ENCODE measurements around the gene SGPL1.

SGPL1 gene

GRCh38 chr10:70780772-70781171 lies 35.0 kb upstream of the SGPL1 start:
- DNase-seq (ENCODE audit: low read depth in 2 of 2) = no peak

GRCh38 chr10:70781461-70782051 lies 34.2 kb upstream of the SGPL1 start:
- no peak for DNase-seq (ENCODE audit: low read depth in 2 of 2)

GRCh38 chr10:70782086-70782745 lies 33.5 kb upstream of the SGPL1 start:
- no peak for DNase-seq (ENCODE audit: low read depth in 2 of 2)

- no peak for DNase-seq (ENCODE audit: low read depth in 2 of 2)
Observed at GRCh38 chr10:70782746-70783680, 32.7 kb upstream of the SGPL1 start.

GRCh38 chr10:70784016-70784415 lies 31.7 kb upstream of the SGPL1 start:
- DNase-seq (ENCODE audit: low read depth in 2 of 2) = no peak

GRCh38 chr10:70784471-70784870 lies 31.3 kb upstream of the SGPL1 start:
- no peak for DNase-seq (ENCODE audit: low read depth in 2 of 2)

- DNase-seq (ENCODE audit: low read depth in 2 of 2) = no peak
Observed at GRCh38 chr10:70785190-70785589, 30.6 kb upstream of the SGPL1 start, which contains the start of gene TBATA. TBATA (minus strand) TSS chr10:70785377; CDS start chr10:70783379, 1,998 bp downstream.

- DNase-seq (ENCODE audit: low read depth in 2 of 2) = no peak
Observed at GRCh38 chr10:70786799-70787415, 28.8 kb upstream of the SGPL1 start.

- DNase-seq (ENCODE audit: low read depth in 2 of 2) = no peak
Observed at GRCh38 chr10:70791386-70792039, 24.2 kb upstream of the SGPL1 start.

GRCh38 chr10:70795613-70796012 lies 20.1 kb upstream of the SGPL1 start:
- DNase-seq (ENCODE audit: low read depth in 2 of 2) = no peak

GRCh38 chr10:70797840-70798239 lies 17.9 kb upstream of the SGPL1 start:
- no peak for DNase-seq (ENCODE audit: low read depth in 2 of 2)

GRCh38 chr10:70799124-70799523 lies 16.6 kb upstream of the SGPL1 start:
- no peak for DNase-seq (ENCODE audit: low read depth in 2 of 2)

- DNase-seq (ENCODE audit: low read depth in 2 of 2) = no peak
Observed at GRCh38 chr10:70801854-70802253, 13.9 kb upstream of the SGPL1 start.

- no peak for DNase-seq (ENCODE audit: low read depth in 2 of 2)
Observed at GRCh38 chr10:70803775-70804420, 11.8 kb upstream of the SGPL1 start.

- no peak for DNase-seq (ENCODE audit: low read depth in 2 of 2)
Observed at GRCh38 chr10:70804421-70804808, 11.3 kb upstream of the SGPL1 start.

- DNase-seq (ENCODE audit: low read depth in 2 of 2) = no peak
Observed at GRCh38 chr10:70805619-70806215, 10.0 kb upstream of the SGPL1 start.

- DNase-seq (ENCODE audit: low read depth in 2 of 2) = no peak
Observed at GRCh38 chr10:70806841-70807240, 8.9 kb upstream of the SGPL1 start.

GRCh38 chr10:70807556-70807955 lies 8.2 kb upstream of the SGPL1 start:
- no peak for DNase-seq (ENCODE audit: low read depth in 2 of 2)

GRCh38 chr10:70809011-70809611 lies 6.6 kb upstream of the SGPL1 start:
- no peak for DNase-seq (ENCODE audit: low read depth in 2 of 2)

- DNase-seq (ENCODE audit: low read depth in 2 of 2) = no peak
Observed at GRCh38 chr10:70809726-70810125, 6.0 kb upstream of the SGPL1 start.
